ENCODE data around the gene PRKRA.
"Not testable (repeated sequence)": the region's sequence is repeated elsewhere in the genome, so short reads cannot be mapped to it uniquely, and the experiment has no call there.

PRKRA gene

GRCh38 chr2:178450774-178451525 lies at the start of gene PRKRA, which contains the start of gene PJVK:
Gene PRKRA, minus strand, starts transcription at chr2:178451175. Its CDS starts 145 bp downstream, at chr2:178451030.
Gene PJVK, plus strand, starts transcription at chr2:178451378. Its CDS starts 2,032 bp downstream, at chr2:178453410.
- DNase-seq, result peak; percentile 75 to 99 (median 96)

- no peak for DNase-seq
These were observed 48.7 kb upstream of the PRKRA start for GRCh38 chr2:178499640-178500039.

GRCh38 chr2:178498137-178498536 lies 47.2 kb upstream of the PRKRA start:
- DNase-seq, result no peak

- DNase-seq, result no peak
These were observed 45.1 kb upstream of the PRKRA start for GRCh38 chr2:178496049-178496448.

GRCh38 chr2:178491612-178492011 lies 40.6 kb upstream of the PRKRA start:
- DNase-seq, result no peak

- no peak for DNase-seq
These were observed 34.4 kb upstream of the PRKRA start for GRCh38 chr2:178485356-178485755.

- DNase-seq, result peak in 19 of 56 donors; percentile 0 to 89 (median 10)
These were observed 33.5 kb upstream of the PRKRA start for GRCh38 chr2:178484245-178485041.

GRCh38 chr2:178482437-178482836 lies 31.5 kb upstream of the PRKRA start:
- DNase-seq, result no peak

- peak; percentile 49 to 94 (median 87) for DNase-seq
These were observed 29.5 kb upstream of the PRKRA start, which contains the start of gene PLEKHA3 for GRCh38 chr2:178480227-178481181. Gene PLEKHA3, plus strand, starts transcription at chr2:178480457. Its CDS starts 413 bp downstream, at chr2:178480870.

- no peak for DNase-seq
These were observed 28.8 kb upstream of the PRKRA start for GRCh38 chr2:178479758-178480226.

GRCh38 chr2:178479275-178479616 lies 28.3 kb upstream of the PRKRA start:
- DNase-seq, result no peak

- DNase-seq, result peak; percentile 18 to 94 (median 76)
These were observed 27.7 kb upstream of the PRKRA start, which contains the start of gene FKBP7 for GRCh38 chr2:178478439-178479274. Gene FKBP7, minus strand, starts transcription at chr2:178478600. Its CDS starts 101 bp downstream, at chr2:178478499.

GRCh38 chr2:178478130-178478438 lies 27.1 kb upstream of the PRKRA start:
- peak in 8 of 56 donors; percentile 22 to 60 (median 34) for DNase-seq

GRCh38 chr2:178477443-178478129 lies 26.6 kb upstream of the PRKRA start:
- DNase-seq, result no peak

GRCh38 chr2:178476477-178476876 lies 25.5 kb upstream of the PRKRA start:
- DNase-seq, result no peak

GRCh38 chr2:178474560-178474959 lies 23.6 kb upstream of the PRKRA start:
- DNase-seq, result no peak

GRCh38 chr2:178473931-178474330 lies 23.0 kb upstream of the PRKRA start:
- no peak for DNase-seq

- no peak for DNase-seq
These were observed 22.4 kb upstream of the PRKRA start for GRCh38 chr2:178473373-178473772.

GRCh38 chr2:178471313-178471712 lies 20.3 kb upstream of the PRKRA start:
- DNase-seq, result not testable (repeated sequence)

Measured in amygdala (tissue), 56 donors.